Measurements from ENCODE around the gene DUSP9. TPM values are rescaled to one million over a fixed set of nuclear protein-coding genes. Genes with fewer than 3 reads are reported as not detected.
A peak's percentile ranks its signal among the peaks of the same experiment; 100 is the strongest.

Gene DUSP9
- total RNA-seq, 1 donor from 2014 or later = 0.20 TPM

DNA sequence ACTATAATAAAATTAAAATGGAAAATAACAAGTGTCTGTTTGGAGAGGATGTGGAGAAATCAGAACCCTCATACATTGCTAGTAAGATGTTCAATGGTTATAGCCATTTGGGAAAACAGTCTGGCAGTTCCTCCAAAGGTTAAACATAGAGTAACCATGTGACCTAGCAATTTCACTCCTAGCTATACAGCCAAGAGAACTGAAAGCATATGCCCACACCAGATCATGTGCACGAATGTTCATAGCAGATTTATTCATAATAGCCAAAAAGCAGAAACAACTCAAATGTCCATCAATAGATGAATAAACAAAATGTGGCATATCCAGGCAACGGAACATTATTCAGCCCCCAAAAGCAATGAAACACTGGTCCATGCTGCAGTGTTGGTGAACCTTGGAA, 38.6 kb upstream of the DUSP9 start:
- no peak overlapping the region for H3K9ac ChIP-seq (ENCODE audit: low read length)
- H3K27me3 ChIP-seq (ENCODE audit: insufficient read depth, low read length) = peaks cover 2% of the 10 kb centered on the region
- no peak for TF ChIP-seq EZH2 (IDR thresholded peaks at IDR 0.05; ENCODE audit: insufficient read depth, low read length)
- TF ChIP-seq, protein P1, sequence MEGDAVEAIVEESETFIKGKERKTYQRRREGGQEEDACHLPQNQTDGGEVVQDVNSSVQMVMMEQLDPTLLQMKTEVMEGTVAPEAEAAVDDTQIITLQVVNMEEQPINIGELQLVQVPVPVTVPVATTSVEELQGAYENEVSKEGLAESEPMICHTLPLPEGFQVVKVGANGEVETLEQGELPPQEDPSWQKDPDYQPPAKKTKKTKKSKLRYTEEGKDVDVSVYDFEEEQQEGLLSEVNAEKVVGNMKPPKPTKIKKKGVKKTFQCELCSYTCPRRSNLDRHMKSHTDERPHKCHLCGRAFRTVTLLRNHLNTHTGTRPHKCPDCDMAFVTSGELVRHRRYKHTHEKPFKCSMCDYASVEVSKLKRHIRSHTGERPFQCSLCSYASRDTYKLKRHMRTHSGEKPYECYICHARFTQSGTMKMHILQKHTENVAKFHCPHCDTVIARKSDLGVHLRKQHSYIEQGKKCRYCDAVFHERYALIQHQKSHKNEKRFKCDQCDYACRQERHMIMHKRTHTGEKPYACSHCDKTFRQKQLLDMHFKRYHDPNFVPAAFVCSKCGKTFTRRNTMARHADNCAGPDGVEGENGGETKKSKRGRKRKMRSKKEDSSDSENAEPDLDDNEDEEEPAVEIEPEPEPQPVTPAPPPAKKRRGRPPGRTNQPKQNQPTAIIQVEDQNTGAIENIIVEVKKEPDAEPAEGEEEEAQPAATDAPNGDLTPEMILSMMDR (IDR thresholded peaks at IDR 0.05; ENCODE audit: insufficient read depth, low read depth, low read length) = no peak
- no peak overlapping the region for H3K4me3 ChIP-seq (ENCODE audit: insufficient read depth, low read depth, low read length)
- H4K20me1 ChIP-seq (ENCODE audit: insufficient read depth, low read length) = no peaks in the 10 kb centered on the region
- H3K4me2 ChIP-seq (ENCODE audit: low read length) = no peak overlapping the region
- no peaks in the 10 kb centered on the region for H3K36me3 ChIP-seq (ENCODE audit: insufficient read depth, low read length)
- H3K79me2 ChIP-seq (ENCODE audit: insufficient read depth, low read length) = no peaks in the 10 kb centered on the region
- FAIRE-seq (no peak), DNase-seq (ENCODE audit: low read depth) (no peak)
- no peaks in the 10 kb centered on the region for H3K4me1 Mint-ChIP-seq (ENCODE audit: low read depth, unreplicated experiment)
- no peak overlapping the region for H3K4me3 Mint-ChIP-seq (ENCODE audit: unreplicated experiment)
- H3K27ac Mint-ChIP-seq (ENCODE audit: unreplicated experiment) = no peak overlapping the region
- H3K27ac ChIP-seq (ENCODE audit: low read depth, low read length) = no peak overlapping the region
- H3K36me3 Mint-ChIP-seq (ENCODE audit: low read depth, unreplicated experiment) = no peaks in the 10 kb centered on the region
- H3K4me1 ChIP-seq (ENCODE audit: insufficient read depth, low read length) = no peaks in the 10 kb centered on the region
- no peak overlapping the region for H2AFZ ChIP-seq (ENCODE audit: low read depth, low read length)
- peaks cover 34% of the 10 kb centered on the region for H3K27me3 Mint-ChIP-seq (ENCODE audit: low read depth, unreplicated experiment)
- no peaks in the 10 kb centered on the region for H3K9me3 Mint-ChIP-seq (ENCODE audit: unreplicated experiment)
- no peaks in the 10 kb centered on the region for H3K9me3 ChIP-seq (ENCODE audit: insufficient read depth, low read depth, low read length)

DNA sequence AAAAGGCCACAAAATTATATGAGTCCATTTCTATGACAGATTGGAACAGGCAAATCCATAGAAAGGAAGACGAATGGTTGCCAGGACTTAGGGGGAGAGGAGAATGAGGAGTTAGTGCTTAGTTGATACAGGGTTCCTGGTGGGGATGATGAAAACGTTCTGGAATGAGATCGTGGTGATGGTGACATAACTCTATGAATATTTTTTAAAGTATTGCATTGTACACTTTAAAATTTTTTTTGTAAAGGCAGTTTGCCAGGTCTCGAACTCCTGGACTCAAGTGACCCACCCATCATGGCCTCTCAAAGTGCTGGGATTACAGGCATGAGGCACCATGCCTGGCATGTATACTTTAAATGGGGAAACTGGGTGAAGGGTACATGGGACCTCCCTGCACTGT, 38.2 kb upstream of the DUSP9 start:
- no peak overlapping the region for H3K4me2 ChIP-seq (ENCODE audit: low read length)
- H3K36me3 ChIP-seq (ENCODE audit: insufficient read depth, low read length) = no peaks in the 10 kb centered on the region
- TF ChIP-seq, protein P1 (IDR thresholded peaks at IDR 0.05; ENCODE audit: insufficient read depth, low read depth, low read length) = no peak
- no peak for TF ChIP-seq EZH2 (IDR thresholded peaks at IDR 0.05; ENCODE audit: insufficient read depth, low read length)
- no peaks in the 10 kb centered on the region for H3K79me2 ChIP-seq (ENCODE audit: insufficient read depth, low read length)
- Mint-ChIP-seq H3K4me1 (ENCODE audit: low read depth, unreplicated experiment) (no peaks in the 10 kb centered on the region), H3K4me3 (ENCODE audit: unreplicated experiment) (no peak overlapping the region), H3K9me3 (ENCODE audit: unreplicated experiment) (peaks cover 2% of the 10 kb centered on the region), H3K27me3 (ENCODE audit: low read depth, unreplicated experiment) (peaks cover 37% of the 10 kb centered on the region), H3K36me3 (ENCODE audit: low read depth, unreplicated experiment) (no peaks in the 10 kb centered on the region), H3K27ac (ENCODE audit: unreplicated experiment) (no peak overlapping the region)
- no peaks in the 10 kb centered on the region for H3K9me3 ChIP-seq (ENCODE audit: insufficient read depth, low read depth, low read length)
- H3K9ac ChIP-seq (ENCODE audit: low read length) = no peak overlapping the region
- no peaks in the 10 kb centered on the region for H3K4me1 ChIP-seq (ENCODE audit: insufficient read depth, low read length)
- no peak overlapping the region for H3K4me3 ChIP-seq (ENCODE audit: insufficient read depth, low read depth, low read length)
- DNase-seq (ENCODE audit: low read depth) = no peak
- H3K27me3 ChIP-seq (ENCODE audit: insufficient read depth, low read length) = peaks cover 4% of the 10 kb centered on the region
- no peak for FAIRE-seq
- H4K20me1 ChIP-seq (ENCODE audit: insufficient read depth, low read length) = no peaks in the 10 kb centered on the region
- no peak overlapping the region for H2AFZ ChIP-seq (ENCODE audit: low read depth, low read length)
- H3K27ac ChIP-seq (ENCODE audit: low read depth, low read length) = no peak overlapping the region

DNA sequence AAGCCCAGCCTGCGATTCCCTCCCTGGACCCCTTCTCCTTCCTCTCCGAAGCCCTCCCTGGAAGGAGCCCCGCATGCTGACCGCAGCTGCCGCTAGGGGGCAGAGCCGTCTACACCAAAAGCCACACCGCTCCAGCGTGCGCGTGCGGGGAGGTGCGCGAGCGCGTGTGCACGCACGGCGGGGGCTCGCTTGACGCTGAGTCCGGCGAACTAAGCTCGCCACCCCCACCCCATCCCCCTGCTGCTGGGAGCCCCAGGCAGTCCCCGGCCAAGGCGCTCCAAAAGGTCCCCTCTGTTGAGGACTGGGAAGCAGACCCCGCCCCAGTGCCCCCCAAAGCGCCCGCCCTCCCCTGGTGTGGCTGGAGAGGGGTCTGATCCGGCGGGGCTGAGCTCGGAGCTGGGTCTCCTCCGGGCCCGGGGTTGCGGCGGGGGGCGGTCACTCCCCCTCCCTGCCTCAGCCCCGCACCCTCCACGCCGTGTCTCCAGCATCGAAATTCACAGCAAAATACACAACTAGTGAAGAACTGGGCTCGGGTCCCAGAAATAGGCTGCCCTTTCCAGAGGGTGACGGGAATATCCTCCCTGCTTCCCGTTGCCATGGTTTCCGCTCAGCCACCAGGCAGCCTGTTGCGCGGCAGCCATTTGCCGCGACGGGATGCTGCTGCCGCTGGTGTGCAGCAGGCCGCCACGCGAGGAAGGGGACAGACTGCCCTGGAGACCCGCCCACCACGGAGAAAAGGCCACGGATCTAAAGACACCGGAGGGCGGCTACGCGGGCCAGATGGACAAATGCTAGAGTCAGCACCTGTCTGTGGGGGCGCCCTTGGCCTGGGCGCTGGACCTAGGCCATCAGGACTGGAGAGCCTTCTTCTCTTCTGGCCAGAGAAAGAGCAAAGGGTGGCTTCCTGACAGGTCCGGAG, 36.8 kb upstream of the DUSP9 start:
- no peaks in the 10 kb centered on the region for H3K4me1 Mint-ChIP-seq (ENCODE audit: low read depth, unreplicated experiment)
- TF ChIP-seq, protein P1 (IDR thresholded peaks at IDR 0.05; ENCODE audit: insufficient read depth, low read depth, low read length) = peak; percentile 47
- no peak for TF ChIP-seq EZH2 (IDR thresholded peaks at IDR 0.05; ENCODE audit: insufficient read depth, low read length)
- H3K36me3 Mint-ChIP-seq (ENCODE audit: low read depth, unreplicated experiment) = no peaks in the 10 kb centered on the region
- H4K20me1 ChIP-seq (ENCODE audit: insufficient read depth, low read length) = no peaks in the 10 kb centered on the region
- no peaks in the 10 kb centered on the region for H3K4me1 ChIP-seq (ENCODE audit: insufficient read depth, low read length)
- H3K27me3 Mint-ChIP-seq (ENCODE audit: low read depth, unreplicated experiment) = peaks cover 43% of the 10 kb centered on the region
- H3K36me3 ChIP-seq (ENCODE audit: insufficient read depth, low read length) = no peaks in the 10 kb centered on the region
- DNase-seq (ENCODE audit: low read depth) = peak; percentile 27
- peak overlapping the region; percentile 52 for H2AFZ ChIP-seq (ENCODE audit: low read depth, low read length)
- H3K27me3 ChIP-seq (ENCODE audit: insufficient read depth, low read length) = peaks cover 10% of the 10 kb centered on the region
- H3K79me2 ChIP-seq (ENCODE audit: insufficient read depth, low read length) = no peaks in the 10 kb centered on the region
- no peak overlapping the region for H3K9ac ChIP-seq (ENCODE audit: low read length)
- H3K9me3 ChIP-seq (ENCODE audit: insufficient read depth, low read depth, low read length) = no peaks in the 10 kb centered on the region
- peak overlapping the region; percentile 57 for H3K4me3 Mint-ChIP-seq (ENCODE audit: unreplicated experiment)
- FAIRE-seq = no peak
- no peak overlapping the region for H3K27ac ChIP-seq (ENCODE audit: low read depth, low read length)
- H3K9me3 Mint-ChIP-seq (ENCODE audit: unreplicated experiment) = peaks cover 2% of the 10 kb centered on the region
- peak overlapping the region; percentile 17 for H3K4me3 ChIP-seq (ENCODE audit: insufficient read depth, low read depth, low read length)
- H3K27ac Mint-ChIP-seq (ENCODE audit: unreplicated experiment) = peak overlapping the region; percentile 34
- peak overlapping the region; percentile 76 for H3K4me2 ChIP-seq (ENCODE audit: low read length)

All from astrocyte (in vitro differentiated cells and primary cell).